Brain microvascular endothelial cell (primary cell): ENCODE data around the gene AOC1.

Experiments used
- DNase-seq: peaks from one replicate; pipeline ENCODE4 v3.0.0-alpha.2; 2020
- H3K27ac ChIP-seq: fragments of 250-450 bp; sonication (Bioruptor Pico); 2 replicates; pipeline ENCODE4 v1.5.1; 2020; ENCODE audit warnings: mild to moderate bottlenecking, moderate library complexity
- H3K27me3 ChIP-seq: fragments of 250-450 bp; sonication (Bioruptor Pico); replicated peaks from 2 replicates; pipeline ENCODE4 v1.5.1; 2020; ENCODE audit warnings: mild to moderate bottlenecking
- H3K36me3 ChIP-seq: fragments of 250-450 bp; sonication (Bioruptor Pico); replicated peaks from 2 replicates; pipeline ENCODE4 v1.5.1; 2020; ENCODE audit warnings: mild to moderate bottlenecking
- H3K4me3 ChIP-seq: 2 replicates; pipeline ENCODE4 v1.5.1; 2011; ENCODE audit warnings: low read depth, mild to moderate bottlenecking, control low read depth, low read length, moderate library complexity
- CTCF ChIP-seq: IDR thresholded peaks from 2 replicates; pipeline ENCODE4 v1.5.1; 2011; ENCODE audit warnings: low read depth, mild to moderate bottlenecking, moderate library complexity, low read length, control low read depth, inconsistent platforms; ENCODE audit errors: missing control alignments
- in situ Hi-C: cut with HindIII; loops from 2 replicates; pipeline ENCODE4 v1.10.0; 2017; ENCODE audit warnings: low sequenced_read_pairs, low pct_ligation_motif_present

Gene AOC1

GRCh38 chr7:150855046-150855445 is 2.7 kb downstream of the AOC1 start:
- no peak for TF ChIP-seq CTCF

GRCh38 chr7:150855476-150856302 is 3.4 kb downstream of the AOC1 start:
- no peak for DNase-seq
- in situ Hi-C loops: no loop called here
- no peaks in the 10 kb centered on the region for H3K27me3 ChIP-seq

More at GRCh38 chr7:150855046-150855445, 2.7 kb downstream of the AOC1 start:
- in situ Hi-C loops: no loop called here
- DNase-seq: no peak
- no peak overlapping the region for H3K4me3 ChIP-seq
- no peaks in the 10 kb centered on the region for H3K27me3 ChIP-seq
- no peak overlapping the region for H3K27ac ChIP-seq
- H3K36me3 ChIP-seq: no peaks in the 10 kb centered on the region

GRCh38 chr7:150856303-150857275 is 4.3 kb downstream of the AOC1 start:
- in situ Hi-C loops: no loop called here
- Histone ChIP-seq H3K27me3 (no peaks in the 10 kb centered on the region), H3K36me3 (no peaks in the 10 kb centered on the region), H3K4me3 (no peak overlapping the region), H3K27ac (no peak overlapping the region)
- DNase-seq: no peak
- no peak for TF ChIP-seq CTCF

More at GRCh38 chr7:150855476-150856302, 3.4 kb downstream of the AOC1 start:
- Histone ChIP-seq H3K36me3 (no peaks in the 10 kb centered on the region), H3K4me3 (no peak overlapping the region), H3K27ac (no peak overlapping the region)
- no peak for TF ChIP-seq CTCF

- Histone ChIP-seq H3K27ac (no peak overlapping the region), H3K36me3 (no peaks in the 10 kb centered on the region), H3K27me3 (no peaks in the 10 kb centered on the region), H3K4me3 (no peak overlapping the region)
- TF ChIP-seq CTCF: no peak
- no peak for DNase-seq
- in situ Hi-C loops: no loop called here
Observed at GRCh38 chr7:150857276-150858055, 5.1 kb downstream of the AOC1 start.
